DOHH2 (cell line): ENCODE results near the gene GFPT2.

Source experiments
- EZH2phosphoT487 ChIP-seq: fragments of 200-600 bp; sonication (generic); IDR thresholded peaks from 2 replicates; pipeline ENCODE4 v1.6.1; 2017; ENCODE audit warnings: borderline replicate concordance, mild to moderate bottlenecking, antibody characterized with exemption, low read length, moderate library complexity, mixed read lengths
- TF ChIP-seq, protein P1 (sequence below): fragments of 200-600 bp; sonication (generic); IDR thresholded peaks from one replicate; pipeline ENCODE4 v1.5.1; 2014; ENCODE audit warnings: antibody characterized with exemption, mild to moderate bottlenecking, low read depth, low read length; ENCODE audit not compliant: poor library complexity, severe bottlenecking

DNA sequence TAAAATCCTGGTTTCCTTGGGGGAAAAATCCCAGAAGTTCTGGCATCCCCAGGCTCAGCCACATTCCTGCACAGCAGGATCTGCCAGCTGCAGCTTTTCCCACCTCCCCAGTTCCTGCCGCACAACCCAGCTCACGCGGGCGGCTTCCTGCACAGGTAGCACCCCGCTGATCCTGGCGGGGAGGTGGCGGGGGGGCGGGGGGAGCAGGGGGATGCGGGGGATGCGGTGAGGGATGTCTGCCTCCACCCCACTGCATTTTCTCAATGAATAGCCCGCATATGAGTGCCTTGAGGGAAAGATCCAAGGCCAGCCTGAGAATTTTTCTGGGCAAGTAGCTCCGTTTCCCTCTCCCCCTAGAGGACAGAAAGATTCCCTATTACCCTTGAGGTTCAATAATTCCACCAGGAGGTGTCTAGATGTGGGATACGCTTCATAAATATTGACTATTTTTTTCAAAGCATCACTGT lies 21.1 kb downstream of the GFPT2 start:
- no peak for TF ChIP-seq EZH2phosphoT487
- TF ChIP-seq, protein P1, sequence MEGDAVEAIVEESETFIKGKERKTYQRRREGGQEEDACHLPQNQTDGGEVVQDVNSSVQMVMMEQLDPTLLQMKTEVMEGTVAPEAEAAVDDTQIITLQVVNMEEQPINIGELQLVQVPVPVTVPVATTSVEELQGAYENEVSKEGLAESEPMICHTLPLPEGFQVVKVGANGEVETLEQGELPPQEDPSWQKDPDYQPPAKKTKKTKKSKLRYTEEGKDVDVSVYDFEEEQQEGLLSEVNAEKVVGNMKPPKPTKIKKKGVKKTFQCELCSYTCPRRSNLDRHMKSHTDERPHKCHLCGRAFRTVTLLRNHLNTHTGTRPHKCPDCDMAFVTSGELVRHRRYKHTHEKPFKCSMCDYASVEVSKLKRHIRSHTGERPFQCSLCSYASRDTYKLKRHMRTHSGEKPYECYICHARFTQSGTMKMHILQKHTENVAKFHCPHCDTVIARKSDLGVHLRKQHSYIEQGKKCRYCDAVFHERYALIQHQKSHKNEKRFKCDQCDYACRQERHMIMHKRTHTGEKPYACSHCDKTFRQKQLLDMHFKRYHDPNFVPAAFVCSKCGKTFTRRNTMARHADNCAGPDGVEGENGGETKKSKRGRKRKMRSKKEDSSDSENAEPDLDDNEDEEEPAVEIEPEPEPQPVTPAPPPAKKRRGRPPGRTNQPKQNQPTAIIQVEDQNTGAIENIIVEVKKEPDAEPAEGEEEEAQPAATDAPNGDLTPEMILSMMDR = no peak
